RWPE2 (cell line): ENCODE data around the gene NECTIN1.

Experiments used
- ATAC-seq: fragments of 200-7000 bp; cut with Tn5 transposase; 3 replicates; pipeline ENCODE4 v1.9.1; 2021; ENCODE audit warnings: low read depth
- DNase-seq: peaks from one replicate; pipeline ENCODE4 v3.0.0-alpha.2; 2020; ENCODE audit warnings: low spot score
- H3K27ac ChIP-seq: fragments of 450-650 bp; 2 replicates; pipeline ENCODE4 v1.5.1; 2017; ENCODE audit warnings: mild to moderate bottlenecking; ENCODE audit not compliant: poor library complexity, severe bottlenecking
- H3K27me3 ChIP-seq: fragments of 250-450 bp; sonication (Bioruptor Pico); 2 replicates; pipeline ENCODE4 v1.5.1; 2021; ENCODE audit warnings: mild to moderate bottlenecking, moderate library complexity; ENCODE audit not compliant: insufficient read depth, poor library complexity, severe bottlenecking
- H3K36me3 ChIP-seq: fragments of 250-450 bp; sonication (Bioruptor Pico); 2 replicates; pipeline ENCODE4 v1.5.1; 2020; ENCODE audit warnings: low read depth, mild to moderate bottlenecking, moderate library complexity
- H3K4me1 ChIP-seq: fragments of 250-450 bp; sonication (Bioruptor Pico); 2 replicates; pipeline ENCODE4 v1.5.1; 2021; ENCODE audit warnings: mild to moderate bottlenecking, moderate library complexity; ENCODE audit not compliant: insufficient read depth, poor library complexity, severe bottlenecking
- H3K4me3 ChIP-seq: fragments of 250-450 bp; sonication (Bioruptor Pico); 2 replicates; pipeline ENCODE4 v1.5.1; 2021; ENCODE audit warnings: mild to moderate bottlenecking, moderate library complexity; ENCODE audit not compliant: severe bottlenecking
- H3K9me3 ChIP-seq: fragments of 250-450 bp; sonication (Bioruptor Pico); 2 replicates; pipeline ENCODE4 v1.5.1; 2021; ENCODE audit warnings: mild to moderate bottlenecking, moderate library complexity; ENCODE audit not compliant: severe bottlenecking
- CTCF ChIP-seq: fragments of 450-650 bp; IDR thresholded peaks from one replicate; pipeline ENCODE4 v1.5.1; 2017; ENCODE audit warnings: mild to moderate bottlenecking, moderate library complexity; ENCODE audit not compliant: poor library complexity, severe bottlenecking

NECTIN1 gene

DNA sequence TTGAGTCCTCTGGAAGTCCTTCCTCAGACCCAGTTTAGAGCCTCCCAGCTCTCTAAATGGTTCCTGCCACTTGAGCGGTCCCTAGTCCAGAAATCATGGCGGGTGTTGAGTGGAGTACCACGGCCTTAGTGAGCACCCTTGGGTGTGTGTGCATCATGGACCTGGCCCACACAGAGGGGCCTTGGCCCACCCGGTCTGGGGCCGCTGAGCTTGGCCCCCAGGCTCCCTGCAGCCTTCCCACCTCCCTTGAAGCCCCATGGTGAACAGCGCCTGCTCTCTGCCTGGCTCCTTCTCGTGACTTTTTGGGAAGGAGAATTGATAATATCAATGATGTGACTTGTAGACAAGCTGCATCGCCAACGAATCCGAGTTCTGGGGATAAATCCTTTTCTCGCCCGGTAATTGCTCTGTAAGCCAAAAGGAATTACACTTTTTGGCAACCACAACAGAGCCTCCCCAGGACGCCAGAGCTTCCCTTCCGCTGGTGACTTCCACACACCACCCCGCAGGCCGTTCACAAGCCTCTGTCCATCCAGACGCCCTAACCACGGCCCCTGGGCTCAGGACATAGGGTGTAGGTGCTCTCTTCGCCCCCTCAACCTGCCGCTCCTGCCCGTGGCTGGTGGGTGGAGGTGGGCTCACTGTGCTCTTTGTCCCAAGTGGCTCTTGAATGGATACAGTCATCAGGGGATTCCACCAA lies 93.8 kb downstream of the NECTIN1 start:
- no peak overlapping the region for H3K27ac ChIP-seq
- no peaks in the 10 kb centered on the region for H3K9me3 ChIP-seq
- DNase-seq (no peak), ATAC-seq (no peak)
- no peaks in the 10 kb centered on the region for H3K36me3 ChIP-seq
- H3K4me3 ChIP-seq = no peak overlapping the region
- H3K4me1 ChIP-seq = no peaks in the 10 kb centered on the region
- H3K27me3 ChIP-seq = no peaks in the 10 kb centered on the region
- TF ChIP-seq CTCF = no peak

DNA sequence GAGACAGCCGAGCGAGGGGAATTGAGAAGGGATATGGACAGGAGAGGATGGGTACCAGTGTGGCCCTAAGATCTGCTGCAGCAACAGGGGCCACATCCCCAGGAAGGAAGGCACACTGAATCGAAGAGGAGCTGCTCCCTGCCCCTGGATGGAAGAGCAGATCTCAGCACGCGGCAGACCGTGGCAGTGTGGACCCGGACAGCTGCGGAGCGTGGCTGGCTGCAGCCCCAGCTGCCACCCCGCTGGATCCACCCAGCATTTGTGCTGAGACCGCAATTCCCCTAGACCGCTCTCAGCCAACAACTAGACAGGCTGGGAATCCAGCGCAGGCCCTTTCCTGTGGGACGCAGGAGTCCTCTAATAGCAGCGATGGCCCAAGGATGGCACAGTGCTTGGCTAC lies 94.7 kb downstream of the NECTIN1 start:
- no peaks in the 10 kb centered on the region for H3K4me1 ChIP-seq
- ATAC-seq (no peak), DNase-seq (no peak)
- H3K4me3 ChIP-seq = no peak overlapping the region
- no peak overlapping the region for H3K27ac ChIP-seq
- H3K36me3 ChIP-seq = no peaks in the 10 kb centered on the region
- H3K27me3 ChIP-seq = no peaks in the 10 kb centered on the region
- no peak for TF ChIP-seq CTCF
- H3K9me3 ChIP-seq = no peaks in the 10 kb centered on the region

DNA sequence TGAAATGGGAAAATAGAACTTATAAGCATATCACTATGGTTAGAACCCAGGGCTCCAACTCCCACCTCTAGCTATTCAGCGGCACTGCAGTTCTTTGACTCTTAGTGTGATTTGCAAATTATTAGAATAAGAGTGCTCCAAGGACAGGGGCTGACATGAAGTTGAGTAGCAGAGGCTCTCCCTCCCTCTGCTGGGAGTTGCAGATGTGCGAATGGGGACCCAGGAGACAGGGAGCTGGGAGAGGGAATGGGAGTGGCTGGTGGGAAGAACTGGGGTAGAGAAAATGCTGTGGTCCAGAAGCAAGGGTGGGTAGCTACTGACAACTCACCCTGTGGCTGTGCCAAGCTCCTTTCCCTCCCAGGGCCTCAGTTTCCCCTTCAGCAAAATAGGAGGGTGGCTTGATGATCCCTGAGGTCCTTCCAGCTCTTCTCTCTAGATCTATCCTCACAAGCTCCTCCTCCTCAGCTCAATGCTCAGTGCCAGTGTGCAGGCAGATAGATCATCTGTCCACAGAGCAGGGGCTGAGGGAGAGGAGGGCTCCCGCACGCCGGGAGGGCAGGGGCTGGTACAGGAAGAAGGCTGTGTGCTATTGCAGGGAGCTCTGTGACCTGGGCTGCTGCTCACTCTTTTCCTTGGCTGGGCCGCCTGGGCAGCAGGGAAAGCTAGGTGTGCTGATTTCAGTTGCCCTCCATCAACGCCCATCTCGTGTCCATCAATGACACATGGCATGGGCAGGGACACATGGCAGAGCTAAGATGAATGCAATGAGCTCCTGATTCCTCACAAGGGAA lies 99.0 kb downstream of the NECTIN1 start:
- Histone ChIP-seq H3K9me3 (no peaks in the 10 kb centered on the region), H3K4me1 (no peaks in the 10 kb centered on the region), H3K27ac (no peak overlapping the region), H3K36me3 (no peaks in the 10 kb centered on the region), H3K4me3 (no peak overlapping the region), H3K27me3 (no peaks in the 10 kb centered on the region)
- no peak for ATAC-seq
- TF ChIP-seq CTCF = no peak
- no peak for DNase-seq

DNA sequence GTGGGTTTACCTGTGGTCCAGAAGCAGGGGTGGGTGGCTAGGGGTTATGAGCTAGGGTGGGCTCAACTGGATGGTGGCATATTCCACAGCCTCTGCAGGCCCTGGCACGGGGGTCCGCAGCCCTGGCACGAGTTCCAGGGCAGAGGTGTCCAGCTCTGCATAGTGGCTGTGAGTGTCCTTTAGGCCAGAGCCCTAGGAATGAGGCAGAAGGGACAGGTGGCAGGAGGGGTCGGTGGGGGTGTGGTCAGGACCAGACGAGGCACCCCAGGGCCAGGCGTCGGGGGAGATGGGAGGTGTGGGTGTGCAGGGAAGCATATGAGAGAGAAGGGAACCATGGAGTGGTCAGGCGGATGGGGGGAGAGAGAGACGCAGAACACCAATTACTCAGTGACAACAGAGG lies 99.9 kb downstream of the NECTIN1 start:
- H3K27ac ChIP-seq = no peak overlapping the region
- no peak overlapping the region for H3K4me3 ChIP-seq
- no peaks in the 10 kb centered on the region for H3K9me3 ChIP-seq
- ATAC-seq (no peak), DNase-seq (no peak)
- no peaks in the 10 kb centered on the region for H3K4me1 ChIP-seq
- H3K27me3 ChIP-seq = no peaks in the 10 kb centered on the region
- H3K36me3 ChIP-seq = no peaks in the 10 kb centered on the region
- no peak for TF ChIP-seq CTCF

- no peak overlapping the region for H3K4me3 ChIP-seq
- no peaks in the 10 kb centered on the region for H3K36me3 ChIP-seq
- no peak for ATAC-seq
- H3K9me3 ChIP-seq = no peaks in the 10 kb centered on the region
- H3K4me1 ChIP-seq = no peaks in the 10 kb centered on the region
- DNase-seq = no peak
- no peak overlapping the region for H3K27ac ChIP-seq
- no peaks in the 10 kb centered on the region for H3K27me3 ChIP-seq
- TF ChIP-seq CTCF = no peak
Observed at GRCh38 chr11:119627286-119627685, 101.7 kb downstream of the NECTIN1 start.
